GM11168 (cell line): ENCODE results near the gene CEP72.
"Not testable (repeated sequence)": the region's sequence is repeated elsewhere in the genome, so short reads cannot be mapped to it uniquely, and the experiment has no call there.

Experiments
- in situ Hi-C: fragments of 300-500 bp; cut with MboI; formaldehyde crosslinking; loops from one replicate; pipeline ENCODE4 v1.12.0; 2022; ENCODE audit warnings: low sequenced_read_pairs; ENCODE audit not compliant: unreplicated experiment

The CEP72 gene

GRCh38 chr5:611731-612486 is at the start of gene CEP72:
Gene CEP72, plus strand, starts transcription at chr5:612340. Its CDS starts 22 bp downstream, at chr5:612362.
- in situ Hi-C loops = no loop called here

- in situ Hi-C loops = no loop called here
Measured at GRCh38 chr5:565782-566440, 46.2 kb upstream of the CEP72 start.

DNA sequence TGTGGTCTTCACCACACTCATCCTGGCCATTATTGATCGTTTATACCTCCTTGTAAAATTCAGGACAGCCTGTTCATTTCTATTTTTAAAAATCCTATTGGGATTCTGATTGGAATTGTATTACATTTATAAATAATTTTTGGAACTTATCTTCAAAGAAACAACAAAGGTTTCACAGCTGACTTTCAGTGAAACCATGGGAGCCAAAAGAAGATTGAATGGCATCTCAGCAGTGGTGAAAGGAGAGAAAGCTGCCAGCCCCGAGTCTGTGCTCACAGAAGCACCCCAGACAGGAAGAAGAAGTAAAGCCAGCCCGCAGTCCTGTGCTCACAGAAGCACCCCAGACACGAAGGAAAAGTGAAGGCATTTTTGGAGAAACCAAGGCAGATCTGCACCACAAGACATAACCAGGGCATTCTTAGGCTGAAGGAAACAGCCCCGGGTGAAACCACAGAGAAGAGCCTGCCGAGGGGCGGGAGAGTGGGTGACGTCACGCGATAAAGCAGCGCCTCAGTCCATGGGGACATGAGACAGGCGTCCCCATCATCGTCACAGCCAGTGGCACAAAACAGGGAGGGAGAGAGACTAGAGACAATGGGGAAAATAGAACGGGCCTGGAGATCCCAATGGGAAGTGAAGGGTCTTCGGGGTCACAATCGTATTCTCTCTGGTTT is 45.4 kb upstream of the CEP72 start:
- in situ Hi-C loops = no loop called here

DNA sequence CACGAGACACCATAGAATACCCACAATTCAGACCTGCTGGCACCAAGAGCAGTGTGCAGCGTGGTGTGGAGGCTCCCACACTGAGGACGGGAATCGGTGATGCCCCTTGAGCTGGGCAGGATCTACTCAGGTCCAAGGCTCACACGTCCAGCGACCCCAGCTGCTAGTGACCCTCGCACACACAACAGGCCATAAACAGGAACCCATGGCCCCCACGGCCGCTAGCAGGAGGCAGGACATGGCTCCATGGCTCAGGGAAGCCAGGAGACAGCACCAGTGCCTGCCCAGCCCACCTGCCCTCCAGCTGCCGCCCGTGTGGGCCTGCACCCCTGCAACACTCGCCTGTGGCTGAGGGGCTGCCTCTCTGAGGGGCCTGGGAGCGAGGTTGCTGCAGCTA is 44.5 kb upstream of the CEP72 start:
- in situ Hi-C loops = no loop called here

GRCh38 chr5:568061-568781 is 43.9 kb upstream of the CEP72 start:
- in situ Hi-C loops = no loop called here

GRCh38 chr5:568809-569208 is 43.3 kb upstream of the CEP72 start:
- in situ Hi-C loops = no loop called here

- in situ Hi-C loops = no loop called here
Measured at GRCh38 chr5:569358-569867, 42.7 kb upstream of the CEP72 start.

GRCh38 chr5:569868-570361 is 42.2 kb upstream of the CEP72 start:
- in situ Hi-C loops = no loop called here

- in situ Hi-C loops = no loop called here
Measured at GRCh38 chr5:570446-570845, 41.7 kb upstream of the CEP72 start.

DNA sequence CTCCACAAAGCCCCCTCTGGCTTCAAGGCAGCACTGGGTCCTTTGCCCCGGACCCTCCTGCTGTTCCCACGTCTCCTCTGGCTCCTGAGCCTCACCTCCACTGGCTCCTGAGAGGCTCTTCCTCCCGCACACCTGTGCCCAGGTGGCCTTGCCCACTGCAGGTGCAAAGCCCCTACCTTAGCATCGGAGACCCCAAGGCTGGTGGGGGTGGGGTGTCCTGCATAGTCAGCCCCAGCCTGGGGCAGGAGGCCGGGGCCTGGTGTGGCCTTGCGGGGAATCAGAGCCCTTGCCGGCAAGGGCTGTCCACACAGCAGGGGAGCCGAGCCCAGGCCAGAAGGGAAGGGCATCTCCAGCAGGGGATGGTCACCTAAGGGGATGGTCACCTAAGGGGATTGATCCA is 41.3 kb upstream of the CEP72 start:
- in situ Hi-C loops = no loop called here

- in situ Hi-C loops = no loop called here
Measured at GRCh38 chr5:571791-572190, 40.3 kb upstream of the CEP72 start.

DNA sequence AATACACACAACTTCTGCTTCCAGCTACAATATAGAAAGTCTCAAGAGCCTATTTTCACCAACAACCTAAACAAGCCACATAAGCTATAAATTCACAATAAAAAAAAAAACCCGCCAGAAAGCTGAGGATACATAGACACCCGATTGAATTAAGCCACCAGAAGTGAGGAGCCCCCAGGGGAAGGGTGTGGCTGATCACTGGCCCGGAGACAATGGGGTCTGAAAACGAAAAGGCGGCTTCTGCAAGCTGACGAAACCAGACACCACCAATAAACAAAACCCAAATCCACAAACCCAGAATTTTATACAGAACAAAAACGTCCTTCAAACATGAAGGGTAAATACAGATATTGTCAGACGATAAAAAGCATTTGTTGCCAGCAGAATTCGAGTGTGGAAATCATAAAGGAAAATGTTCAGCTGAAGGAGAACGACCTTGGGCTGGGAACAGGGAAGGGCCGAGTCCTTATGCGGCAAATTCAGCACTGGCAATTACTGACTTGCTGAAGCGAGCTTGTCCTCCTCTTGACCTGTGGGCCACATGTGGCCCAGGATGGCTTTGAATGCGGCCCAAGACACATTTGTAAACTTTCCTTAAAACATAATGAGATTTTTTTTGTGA is 39.6 kb upstream of the CEP72 start:
- in situ Hi-C loops = no loop called here

DNA sequence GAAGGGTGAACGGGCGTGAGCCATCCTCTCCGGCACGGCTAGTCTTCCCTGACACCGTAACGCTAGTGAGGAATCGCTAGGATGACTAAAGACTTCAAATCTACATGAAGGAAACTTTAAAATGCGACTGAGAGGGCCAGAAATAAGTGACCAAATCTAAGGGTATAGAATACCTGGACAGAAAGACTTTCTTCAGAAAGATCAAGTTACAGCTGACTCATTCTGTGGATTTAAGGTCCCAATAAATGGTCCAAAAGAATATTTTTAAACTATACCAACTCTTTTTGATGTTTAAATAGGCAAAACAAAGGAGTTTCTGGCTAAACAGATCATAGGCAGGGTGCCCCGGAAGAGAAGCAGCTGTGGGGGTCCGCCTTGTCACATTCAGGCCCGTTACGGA is 38.9 kb upstream of the CEP72 start:
- in situ Hi-C loops = no loop called here

- in situ Hi-C loops = no loop called here
Measured at GRCh38 chr5:573976-574375, 38.2 kb upstream of the CEP72 start.

GRCh38 chr5:574906-575305 is 37.2 kb upstream of the CEP72 start:
- in situ Hi-C loops = no loop called here

- in situ Hi-C loops = no loop called here
Measured at GRCh38 chr5:575636-576035, 36.5 kb upstream of the CEP72 start.

GRCh38 chr5:577214-577613 is 34.9 kb upstream of the CEP72 start:
- in situ Hi-C loops = not testable (repeated sequence)

- in situ Hi-C loops = no loop called here
Measured at GRCh38 chr5:577800-578199, 34.3 kb upstream of the CEP72 start.

- in situ Hi-C loops = no loop called here
Measured at GRCh38 chr5:579211-579610, 32.9 kb upstream of the CEP72 start.
